AG04450 (cell line): ENCODE measurements around the gene C2CD2. TPM values are rescaled to one million over a fixed set of nuclear protein-coding genes. Genes with fewer than 3 reads are reported as not detected.

Source experiments
- CTCF ChIA-PET: fragments of 300-600, 350-600 bp; formaldehyde crosslinking; extraction: SDS; loops from one replicate; lab custom pipeline; 2022; ENCODE audit warnings: antibody characterized with exemption, inconsistent platforms; lab: Charles Lee
- POLR2A ChIA-PET: fragments of 350-600 bp; formaldehyde crosslinking; extraction: SDS; loops from one replicate; lab custom pipeline; 2021; ENCODE audit warnings: antibody characterized with exemption, inconsistent platforms; lab: Yijun Ruan, JAX
- DNase-seq: peaks from one replicate; pipeline ENCODE4 v3.0.0-alpha.2; 2011; ENCODE audit warnings: low read depth, low spot score
- H3K27ac ChIP-seq: one replicate; pipeline ENCODE4 v1.5.1; 2012; ENCODE audit warnings: low read depth, low read length, control low read depth
- H3K27me3 ChIP-seq: one replicate; pipeline ENCODE4 v1.6.0; 2012; ENCODE audit warnings: low read length; ENCODE audit not compliant: control insufficient read depth, insufficient read depth
- H3K4me3 ChIP-seq: 2 replicates; pipeline ENCODE4 v1.5.1; 2011; ENCODE audit warnings: mild to moderate bottlenecking, low read depth, low read length, control low read depth
- H3K9me3 ChIP-seq: 2 replicates; pipeline ENCODE4 v1.5.1; 2012; ENCODE audit warnings: low read length; ENCODE audit not compliant: control insufficient read depth, insufficient read depth
- polyA plus RNA-seq: library from polyadenylated mRNA; depleted of rRNA; stranded (reverse); fragments of >200 nt; gene quantifications from 2 replicates; pipeline ENCODE4 v1.2.3, GENCODE V29; 2011
- TF ChIP-seq, protein P1 (sequence below): IDR thresholded peaks from 2 replicates; pipeline ENCODE4 v1.5.1; 2011; ENCODE audit warnings: low read depth, low read length, control low read depth, inconsistent platforms

Gene C2CD2
- polyA plus RNA-seq, 1 experiment, result 25.4 TPM

DNA sequence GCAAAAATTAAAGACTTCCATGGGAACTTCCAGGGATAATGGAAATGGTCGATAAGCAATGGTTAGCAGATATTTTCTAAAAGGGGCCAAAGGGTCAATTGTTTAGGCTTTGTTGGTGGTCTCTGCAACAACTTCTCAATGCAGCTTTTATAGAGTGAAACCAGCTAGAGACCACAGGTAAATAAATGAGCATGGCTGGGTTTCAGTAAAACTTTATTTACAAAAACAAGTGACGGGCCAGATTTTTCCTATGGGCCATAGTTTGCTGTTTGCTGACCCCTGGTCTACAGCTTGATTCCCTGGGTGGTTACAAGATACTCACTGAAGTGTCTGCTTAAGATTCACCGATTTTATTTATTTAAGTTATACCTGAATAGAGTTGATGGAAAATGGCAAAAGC, 52.0 kb downstream of the C2CD2 start:
- POLR2A ChIA-PET, result no interaction called here
- TF ChIP-seq, protein P1, sequence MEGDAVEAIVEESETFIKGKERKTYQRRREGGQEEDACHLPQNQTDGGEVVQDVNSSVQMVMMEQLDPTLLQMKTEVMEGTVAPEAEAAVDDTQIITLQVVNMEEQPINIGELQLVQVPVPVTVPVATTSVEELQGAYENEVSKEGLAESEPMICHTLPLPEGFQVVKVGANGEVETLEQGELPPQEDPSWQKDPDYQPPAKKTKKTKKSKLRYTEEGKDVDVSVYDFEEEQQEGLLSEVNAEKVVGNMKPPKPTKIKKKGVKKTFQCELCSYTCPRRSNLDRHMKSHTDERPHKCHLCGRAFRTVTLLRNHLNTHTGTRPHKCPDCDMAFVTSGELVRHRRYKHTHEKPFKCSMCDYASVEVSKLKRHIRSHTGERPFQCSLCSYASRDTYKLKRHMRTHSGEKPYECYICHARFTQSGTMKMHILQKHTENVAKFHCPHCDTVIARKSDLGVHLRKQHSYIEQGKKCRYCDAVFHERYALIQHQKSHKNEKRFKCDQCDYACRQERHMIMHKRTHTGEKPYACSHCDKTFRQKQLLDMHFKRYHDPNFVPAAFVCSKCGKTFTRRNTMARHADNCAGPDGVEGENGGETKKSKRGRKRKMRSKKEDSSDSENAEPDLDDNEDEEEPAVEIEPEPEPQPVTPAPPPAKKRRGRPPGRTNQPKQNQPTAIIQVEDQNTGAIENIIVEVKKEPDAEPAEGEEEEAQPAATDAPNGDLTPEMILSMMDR, result no peak
- Histone ChIP-seq H3K4me3 (no peak overlapping the region), H3K27ac (no peak overlapping the region), H3K27me3 (no peaks in the 10 kb centered on the region), H3K9me3 (no peaks in the 10 kb centered on the region; the same call in 1 of the 2 replicates)
- no peak for DNase-seq
- CTCF ChIA-PET, result no interaction called here

GRCh38 chr21:41901099-41901498, 52.7 kb downstream of the C2CD2 start:
- Histone ChIP-seq H3K27ac (no peak overlapping the region), H3K27me3 (no peaks in the 10 kb centered on the region), H3K9me3 (no peaks in the 10 kb centered on the region; the same call in 1 of the 2 replicates), H3K4me3 (no peak overlapping the region)
- TF ChIP-seq, protein P1, result no peak
- ChIA-PET POLR2A (no interaction called here), CTCF (no interaction called here)
- no peak for DNase-seq

GRCh38 chr21:41900401-41900800, 53.4 kb downstream of the C2CD2 start:
- no peak for DNase-seq
- TF ChIP-seq, protein P1, result no peak
- ChIA-PET CTCF (no interaction called here), POLR2A (no interaction called here)
- Histone ChIP-seq H3K27me3 (no peaks in the 10 kb centered on the region), H3K27ac (no peak overlapping the region), H3K9me3 (no peaks in the 10 kb centered on the region; the same call in 1 of the 2 replicates), H3K4me3 (no peak overlapping the region)

DNA sequence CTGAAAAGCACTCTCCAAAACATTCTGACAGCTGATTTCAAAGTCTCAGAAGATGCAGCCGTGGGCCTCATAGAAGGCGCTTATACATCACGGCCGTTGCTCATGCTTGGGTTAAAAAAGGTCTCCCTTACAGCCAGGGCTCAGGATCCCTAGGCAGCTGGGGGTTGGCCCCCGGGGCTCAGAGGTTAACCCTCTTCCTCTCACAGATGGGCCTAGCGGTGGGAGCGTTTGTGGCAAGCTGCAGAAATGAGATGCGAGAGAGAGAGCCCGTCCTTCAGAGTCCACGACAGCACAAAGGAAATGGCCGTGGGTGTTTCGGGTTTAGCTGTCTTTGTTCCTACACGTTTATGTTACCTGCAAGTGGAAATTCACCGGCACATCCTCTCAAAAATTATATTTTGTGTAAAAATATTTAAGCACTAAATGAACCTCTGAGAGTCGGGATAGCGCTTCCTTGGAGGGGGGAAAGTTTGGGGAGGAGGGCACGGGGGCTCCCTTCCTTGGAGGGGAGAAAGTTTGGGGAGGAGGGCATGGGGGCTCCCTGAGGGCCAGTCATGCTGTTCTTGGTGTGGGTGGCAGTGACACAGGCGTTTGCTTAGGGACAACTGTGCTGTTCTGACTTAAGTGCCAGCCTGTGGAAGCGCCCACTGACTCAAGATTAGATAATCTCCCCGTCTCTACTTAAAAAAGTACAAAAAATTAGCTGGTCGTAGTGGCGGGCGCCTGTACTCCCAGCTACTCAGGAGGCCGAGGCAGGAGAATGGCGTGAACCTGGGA, 54.2 kb downstream of the C2CD2 start:
- ChIA-PET POLR2A (no interaction called here), CTCF (no interaction called here)
- H3K9me3 ChIP-seq, result no peaks in the 10 kb centered on the region; the same call in 1 of the 2 replicates
- no peak overlapping the region for H3K27ac ChIP-seq
- no peak overlapping the region for H3K4me3 ChIP-seq
- no peaks in the 10 kb centered on the region for H3K27me3 ChIP-seq
- TF ChIP-seq, protein P1, result no peak
- no peak for DNase-seq

- TF ChIP-seq, protein P1, result no peak
- Histone ChIP-seq H3K27me3 (no peaks in the 10 kb centered on the region), H3K4me3 (no peak overlapping the region), H3K9me3 (no peaks in the 10 kb centered on the region; the same call in 1 of the 2 replicates), H3K27ac (no peak overlapping the region)
- POLR2A ChIA-PET, result no interaction called here
- no peak for DNase-seq
- CTCF ChIA-PET, result no interaction called here
Observed at GRCh38 chr21:41898998-41899397, 54.8 kb downstream of the C2CD2 start.
